PC-3 (cell line): ENCODE data around the gene NSL1. TPM values are rescaled to one million over a fixed set of nuclear protein-coding genes. Genes with fewer than 3 reads are reported as not detected.

ENCODE experiments used
- ATAC-seq: fragments of 200-7000 bp; cut with Tn5 transposase; 2 replicates; pipeline ENCODE4 v1.9.1; 2020; ENCODE audit warnings: mild to moderate bottlenecking, moderate library complexity
- BruUV-seq: library from RNA; stranded (reverse); fragments of 400-500 nt; replicated peaks from 2 replicates; lab custom pipeline; 2021; lab: Mats Ljungman, UMichigan
- CTCF ChIA-PET: fragments of 300-600 bp; sonication (Branson Sonifier 250); formaldehyde crosslinking; loops from one replicate; lab custom pipeline; 2022; ENCODE audit warnings: antibody characterized with exemption; lab: Charles Lee
- POLR2A ChIA-PET: fragments of 300-600 bp; sonication (Branson Sonifier 250); formaldehyde crosslinking; loops from one replicate; lab custom pipeline; 2022; ENCODE audit warnings: antibody characterized with exemption; ENCODE audit not compliant: unreplicated experiment; lab: Charles Lee
- DNase-seq: peaks from one replicate; pipeline ENCODE4 v3.0.0-alpha.2; 2015
- H2AFZ ChIP-seq: fragments of 300-600 bp; sonication (generic); 2 replicates; pipeline ENCODE4 v1.6.0; 2016; ENCODE audit warnings: antibody characterized with exemption, low read length
- H3F3A ChIP-seq: fragments of 300-600 bp; sonication (generic); one replicate; pipeline ENCODE4 v1.6.0; 2017; ENCODE audit warnings: antibody characterized with exemption, low read length, control low read depth, mild to moderate bottlenecking; ENCODE audit not compliant: unreplicated experiment
- H3K27ac ChIP-seq: fragments of 300-600 bp; sonication (generic); 2 replicates; pipeline ENCODE4 v1.5.1; 2016; ENCODE audit warnings: mild to moderate bottlenecking, low read length
- H3K27me3 ChIP-seq: fragments of 300-600 bp; sonication (generic); 2 replicates; pipeline ENCODE4 v1.6.1; 2016; ENCODE audit warnings: low read length, mixed read lengths
- H3K36me3 ChIP-seq: fragments of 300-600 bp; sonication (generic); 2 replicates; pipeline ENCODE4 v1.6.1; 2016; ENCODE audit warnings: low read depth, mixed run types, low read length, mixed read lengths
- H3K4me1 ChIP-seq: fragments of 300-600 bp; sonication (generic); 2 replicates; pipeline ENCODE4 v1.5.1; 2016; ENCODE audit warnings: low read length; ENCODE audit not compliant: insufficient read depth
- H3K4me2 ChIP-seq: fragments of 300-600 bp; sonication (generic); 2 replicates; pipeline ENCODE4 v1.6.0; 2016; ENCODE audit warnings: low read length
- H3K4me3 ChIP-seq: fragments of 300-600 bp; sonication (generic); 2 replicates; pipeline ENCODE4 v1.5.1; 2016; ENCODE audit warnings: mild to moderate bottlenecking, low read length, mixed read lengths
- H3K79me2 ChIP-seq: fragments of 300-600 bp; sonication (generic); 2 replicates; pipeline ENCODE4 v1.6.1; 2017; ENCODE audit warnings: low read length, mixed read lengths
- H3K9ac ChIP-seq: fragments of 300-600 bp; sonication (generic); 2 replicates; pipeline ENCODE4 v1.6.0; 2016; ENCODE audit warnings: mild to moderate bottlenecking, low read length
- H3K9me2 ChIP-seq: fragments of 300-600 bp; sonication (generic); replicated peaks from 2 replicates; pipeline ENCODE4 v1.6.1; 2016; ENCODE audit warnings: mixed run types, low read length, mixed read lengths
- H3K9me3 ChIP-seq: fragments of 300-600 bp; sonication (generic); 2 replicates; pipeline ENCODE4 v1.6.1; 2016; ENCODE audit warnings: low read length, mixed read lengths
- H4K20me1 ChIP-seq: fragments of 300-600 bp; sonication (generic); 2 replicates; pipeline ENCODE4 v1.6.1; 2016; ENCODE audit warnings: low read length, mixed read lengths
- EZH2phosphoT487 ChIP-seq: fragments of 300-600 bp; sonication (generic); IDR thresholded peaks from 2 replicates; pipeline ENCODE4 v1.6.1; 2018; ENCODE audit warnings: mild to moderate bottlenecking, antibody characterized with exemption, low read length, borderline replicate concordance
- intact Hi-C: fragments of 100-400 bp; cut with micrococcal nuclease; formaldehyde crosslinking; loops from 2 replicates; pipeline ENCODE4 v1.9.0; 2023
- total RNA-seq: library from RNA; depleted of rRNA; stranded (reverse); fragments of >200 nt; gene quantifications from 2 replicates; pipeline ENCODE4 v1.2.3, GENCODE V29; 2014; rRNA removed

NSL1 gene
- total RNA-seq, 1 experiment from 2014 or later = 56.1 TPM

DNA sequence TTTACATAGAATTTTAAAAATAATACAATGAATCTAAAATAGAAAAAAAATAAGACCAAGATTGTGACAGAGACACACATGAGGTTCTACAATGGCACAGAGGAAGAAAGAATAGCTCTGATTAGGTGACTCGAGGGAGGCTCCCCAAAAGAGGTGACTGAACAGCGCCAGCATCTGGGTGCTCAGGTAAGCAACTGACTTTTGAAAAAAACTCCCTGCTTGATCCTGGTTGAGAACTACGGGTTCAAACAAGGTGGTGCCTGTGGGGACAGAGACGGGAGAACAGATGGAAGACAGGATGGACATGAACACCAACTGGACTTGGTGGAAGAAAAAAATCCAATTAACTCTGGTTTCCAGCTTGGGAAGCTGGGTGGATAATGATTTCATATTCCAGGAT, 114.4 kb downstream of the NSL1 start:
- BruUV-seq = no TSS peak
- POLR2A ChIA-PET = no interaction called here
- H3F3A ChIP-seq = no peaks in the 10 kb centered on the region
- no peaks in the 10 kb centered on the region for H3K9me2 ChIP-seq
- no peak overlapping the region for H3K4me3 ChIP-seq
- CTCF ChIA-PET = no interaction called here
- intact Hi-C loops = no loop called here
- H3K27me3 ChIP-seq = no peaks in the 10 kb centered on the region
- no peak for TF ChIP-seq EZH2phosphoT487
- H3K27ac ChIP-seq = no peak overlapping the region
- no peak overlapping the region for H3K9ac ChIP-seq
- no peaks in the 10 kb centered on the region for H3K9me3 ChIP-seq
- no peaks in the 10 kb centered on the region for H3K36me3 ChIP-seq
- no peaks in the 10 kb centered on the region for H3K4me1 ChIP-seq
- DNase-seq (no peak), ATAC-seq (no peak)
- no peaks in the 10 kb centered on the region for H3K79me2 ChIP-seq
- H3K4me2 ChIP-seq = no peak overlapping the region
- H2AFZ ChIP-seq = no peak overlapping the region
- no peaks in the 10 kb centered on the region for H4K20me1 ChIP-seq

Other genes starting within 250 kb of the NSL1 start
- 275 and 335 TPM in 2 replicates for gene ATF3, start 183.0 kb downstream of the NSL1 start, total RNA-seq
- gene BATF3, start 91.9 kb downstream of the NSL1 start, total RNA-seq = 4.3 and 5.5 TPM in 2 replicates
- gene TATDN3, start 117 bp upstream of the NSL1 start, total RNA-seq = 8.8 and 12.7 TPM in 2 replicates
- not detected in 2 replicates for gene SPATA45, start 55.9 kb upstream of the NSL1 start, total RNA-seq
- gene FLVCR1, start 66.5 kb upstream of the NSL1 start, total RNA-seq = 13.9 and 15.4 TPM in 2 replicates
- gene VASH2, start 158.8 kb upstream of the NSL1 start, total RNA-seq = 4.7 TPM in 2 replicates
- 27.0 and 36.8 TPM in 2 replicates for gene ANGEL2, start 224.1 kb upstream of the NSL1 start, total RNA-seq